Measurements from ENCODE around the gene VEGFC. TPM values are rescaled to one million over a fixed set of nuclear protein-coding genes. Genes with fewer than 3 reads are reported as not detected.

Gene VEGFC
- total and polyA plus RNA-seq, 10 of the 15 experiments (the other 5 are each of a cell fraction or from before 2014, with no cell fraction given), result 0.03 to 0.04 TPM; not detected in 8

- no TSS peak for BruUV-seq (replicated peaks)
- SMC1A ChIA-PET (ENCODE audit: uncharacterized antibody, unreplicated experiment), result no interaction called here
- 65% methylated on average over 3 of the region's 3 CpGs for WGBS (ENCODE audit: insufficient coverage, insufficient replicate concordance, low lambda C conversion rate, missing lambda C conversion rate)
- TF ChIP-seq MYB (IDR thresholded peaks at IDR 0.05; ENCODE audit: borderline replicate concordance, low read depth, low read length) (no peak), RAD21 (IDR thresholded peaks at IDR 0.05; ENCODE audit: insufficient read depth, low read depth, low read length) (no peak), PML (IDR thresholded peaks at IDR 0.05; ENCODE audit: low read length) (no peak), E2F4 (IDR thresholded peaks at IDR 0.05; ENCODE audit: low read depth, low read length) (no peak), RBBP5 (conservative IDR thresholded peaks at IDR 0.05) (no peak), BHLHE40 (IDR thresholded peaks at IDR 0.05; ENCODE audit: borderline replicate concordance in 1 of 2, low read depth in 2 of 2, low read length in 1 of 2) (no peak), RELB (IDR thresholded peaks at IDR 0.05; ENCODE audit: low read depth) (no peak), TAF1 (IDR thresholded peaks at IDR 0.05; ENCODE audit: borderline replicate concordance, low read depth, low read length) (no peak), MXI1 (IDR thresholded peaks at IDR 0.05; ENCODE audit: low read depth, low read length) (no peak), MLLT1 (IDR thresholded peaks at IDR 0.05) (no peak), RFX5 (IDR thresholded peaks at IDR 0.05; ENCODE audit: low read depth, low read length) (no peak), IRF3 (IDR thresholded peaks at IDR 0.05) (no peak), E2F8 (IDR thresholded peaks at IDR 0.05; ENCODE audit: low read depth, partially characterized antibody) (no peak), ZNF217 (IDR thresholded peaks at IDR 0.05) (no peak)
These were observed 45.9 kb downstream of the VEGFC start for GRCh38 chr4:176746846-176747245.

More at GRCh38 chr4:176746846-176747245, 45.9 kb downstream of the VEGFC start:
- intact Hi-C loops (cut with micrococcal nuclease; ENCODE audit: unreplicated experiment) (no loop called here), in situ Hi-C loops (cut with MboI) (no loop called here)
- POLR2A ChIA-PET, result no interaction called here
- H3K4me1 ChIP-seq (ENCODE audit: control insufficient read depth, insufficient read depth, low read length), result no peaks in the 10 kb centered on the region
- RAD21 ChIA-PET (ENCODE audit: unreplicated experiment), result no interaction called here
- H3K27me3 ChIP-seq (replicated peaks in 1 of 2; ENCODE audit: control insufficient read depth in 2 of 2, insufficient read depth in 2 of 2, low read length in 1 of 2), result no peaks in the 10 kb centered on the region
- H4K20me1 ChIP-seq (ENCODE audit: control insufficient read depth, insufficient read depth), result no peaks in the 10 kb centered on the region
- no peaks in the 10 kb centered on the region for H3K9me3 ChIP-seq (replicated peaks; ENCODE audit: control insufficient read depth, insufficient read depth, low read length)
- H3K4me2 ChIP-seq (ENCODE audit: control insufficient read depth, insufficient read depth), result no peak overlapping the region
- no peak for FAIRE-seq
- no peak overlapping the region for H3K27ac ChIP-seq (ENCODE audit: control insufficient read depth, insufficient read depth)
- no peak for DNase-seq (ENCODE audit: low read depth, low spot score)
- CTCF ChIA-PET, result no interaction called here
- H2AFZ ChIP-seq (ENCODE audit: control insufficient read depth, low read depth, low read length), result no peak overlapping the region
- H3K79me2 ChIP-seq (ENCODE audit: control insufficient read depth, insufficient read depth, low read length), result no peaks in the 10 kb centered on the region
- no peak overlapping the region for H3K4me3 ChIP-seq
- ATAC-seq, result no peak
- no peak overlapping the region for H3K9ac ChIP-seq (ENCODE audit: control insufficient read depth, insufficient read depth, low read length)
- H3K36me3 ChIP-seq (ENCODE audit: control insufficient read depth in 2 of 2, insufficient read depth in 2 of 2, low read length in 1 of 2), result no peaks in the 10 kb centered on the region
